Smooth muscle cell (in vitro differentiated cells): ENCODE results near the gene RPGRIP1L. TPM values are rescaled to one million over a fixed set of nuclear protein-coding genes. Genes with fewer than 3 reads are reported as not detected.

Experiments used
- DNase-seq: peaks from one replicate; lab custom pipeline; 2025; ENCODE audit not compliant: unreplicated experiment; lab: John Stamatoyannopoulos, UW
- H2AFZ ChIP-seq: fragments of 200-600 bp; sonication (generic); 2 replicates; pipeline ENCODE4 v1.6.0; 2016; ENCODE audit warnings: antibody characterized with exemption, low read depth, mild to moderate bottlenecking
- H3F3A ChIP-seq: fragments of 200-600 bp; sonication (generic); 2 replicates; pipeline ENCODE4 v1.6.0; 2017; ENCODE audit warnings: antibody characterized with exemption, low read depth
- H3K27ac ChIP-seq: fragments of 200-600 bp; sonication (generic); 2 replicates; pipeline ENCODE4 v1.5.1; 2016; ENCODE audit warnings: low read depth, mild to moderate bottlenecking
- H3K27me3 ChIP-seq: fragments of 200-600 bp; sonication (generic); 2 replicates; pipeline ENCODE4 v1.6.1; 2016; ENCODE audit warnings: low read depth, mild to moderate bottlenecking
- H3K36me3 ChIP-seq: fragments of 200-600 bp; sonication (generic); 2 replicates; pipeline ENCODE4 v1.5.1; 2016; ENCODE audit warnings: low read depth
- H3K4me1 ChIP-seq: fragments of 200-600 bp; sonication (generic); 2 replicates; pipeline ENCODE4 v1.5.1; 2016; ENCODE audit warnings: low read depth
- H3K4me2 ChIP-seq: fragments of 200-600 bp; sonication (generic); 2 replicates; pipeline ENCODE4 v1.6.0; 2016; ENCODE audit warnings: mild to moderate bottlenecking
- H3K4me3 ChIP-seq: fragments of 200-600 bp; sonication (generic); 2 replicates; pipeline ENCODE4 v1.5.1; 2016; ENCODE audit warnings: mild to moderate bottlenecking
- H3K79me2 ChIP-seq: fragments of 200-600 bp; sonication (generic); 2 replicates; pipeline ENCODE4 v1.6.0; 2016; ENCODE audit warnings: low read depth, mild to moderate bottlenecking
- H3K9ac ChIP-seq: fragments of 200-600 bp; sonication (generic); 2 replicates; pipeline ENCODE4 v1.6.0; 2016; ENCODE audit warnings: low read depth
- H3K9me3 ChIP-seq: fragments of 200-600 bp; sonication (generic); replicated peaks from 2 replicates; pipeline ENCODE4 v1.5.1; 2016; ENCODE audit warnings: low read depth
- H4K20me1 ChIP-seq: fragments of 200-600 bp; sonication (generic); 2 replicates; pipeline ENCODE4 v1.6.0; 2016; ENCODE audit warnings: low read depth
- CTCF ChIP-seq: fragments of 200-600 bp; sonication (generic); IDR thresholded peaks from 2 replicates; pipeline ENCODE4 v1.5.1; 2017; ENCODE audit warnings: borderline replicate concordance, mild to moderate bottlenecking, antibody characterized with exemption; ENCODE audit not compliant: insufficient read depth, poor library complexity, severe bottlenecking
- WGBS: methylation state at CpG from one replicate; pipeline ENCODE4 v1.1.7; 2016; ENCODE audit warnings: low lambda C conversion rate; 5-methylcytosine and 5-hydroxymethylcytosine counted together
- polyA plus RNA-seq: library from polyadenylated mRNA; unstranded; fragments of >200 nt; fragmentation: Nextera tagmentation; extraction: Ambion mirVana; gene quantifications from 2 replicates; pipeline ENCODE4 v1.2.1, GENCODE V29; 2016
- total RNA-seq: library from RNA; depleted of rRNA; stranded (reverse); fragments of >200 nt; gene quantifications from 2 replicates; pipeline ENCODE4 v1.2.3, GENCODE V29; 2014

The RPGRIP1L gene
- total and polyA plus RNA-seq, 2 experiments from 2014 or later, result 5.8 to 11.6 TPM

GRCh38 chr16:53726625-53727024 lies 23.0 kb upstream of the RPGRIP1L start:
- no peaks in the 10 kb centered on the region for H3K36me3 ChIP-seq
- no peak overlapping the region for H3K9ac ChIP-seq
- H2AFZ ChIP-seq, result no peak overlapping the region
- no peaks in the 10 kb centered on the region for H3K4me1 ChIP-seq
- H3K27me3 ChIP-seq, result no peaks in the 10 kb centered on the region
- H3K27ac ChIP-seq, result no peak overlapping the region
- TF ChIP-seq CTCF, result no peak
- peaks cover 100% of the 10 kb centered on the region for H4K20me1 ChIP-seq
- H3K4me2 ChIP-seq, result no peak overlapping the region
- no peaks in the 10 kb centered on the region for H3K9me3 ChIP-seq
- peaks cover 84% of the 10 kb centered on the region for H3K79me2 ChIP-seq
- H3K4me3 ChIP-seq, result no peak overlapping the region
- DNase-seq, result no peak
- no peaks in the 10 kb centered on the region for H3F3A ChIP-seq

GRCh38 chr16:53721017-53721416 lies 17.4 kb upstream of the RPGRIP1L start:
- WGBS, result 93% methylated on average over 5 of the region's 5 CpGs
- Histone ChIP-seq H3K79me2 (peaks cover 91% of the 10 kb centered on the region), H3K4me3 (no peak overlapping the region), H4K20me1 (peaks cover 96% of the 10 kb centered on the region), H3F3A (no peaks in the 10 kb centered on the region), H3K9ac (no peak overlapping the region), H3K27ac (no peak overlapping the region), H3K9me3 (no peaks in the 10 kb centered on the region), H2AFZ (no peak overlapping the region), H3K4me2 (no peak overlapping the region), H3K36me3 (no peaks in the 10 kb centered on the region), H3K4me1 (no peaks in the 10 kb centered on the region), H3K27me3 (no peaks in the 10 kb centered on the region)
- TF ChIP-seq CTCF, result no peak
- no peak for DNase-seq

- 93% methylated on average over 3 of the region's 3 CpGs for WGBS
- no peak overlapping the region for H3K4me2 ChIP-seq
- no peak for DNase-seq
- peaks cover 96% of the 10 kb centered on the region for H4K20me1 ChIP-seq
- no peaks in the 10 kb centered on the region for H3F3A ChIP-seq
- no peak overlapping the region for H3K9ac ChIP-seq
- no peak overlapping the region for H3K27ac ChIP-seq
- no peak overlapping the region for H3K4me3 ChIP-seq
- no peak for TF ChIP-seq CTCF
- no peak overlapping the region for H2AFZ ChIP-seq
- H3K27me3 ChIP-seq, result no peaks in the 10 kb centered on the region
- H3K79me2 ChIP-seq, result peaks cover 88% of the 10 kb centered on the region
- H3K36me3 ChIP-seq, result no peaks in the 10 kb centered on the region
- no peaks in the 10 kb centered on the region for H3K9me3 ChIP-seq
- H3K4me1 ChIP-seq, result peaks cover 10% of the 10 kb centered on the region
Measured at GRCh38 chr16:53717577-53717976, 13.9 kb upstream of the RPGRIP1L start.

GRCh38 chr16:53715023-53715384 lies 11.3 kb upstream of the RPGRIP1L start:
- Histone ChIP-seq H4K20me1 (peaks cover 95% of the 10 kb centered on the region), H3K9ac (no peak overlapping the region), H3K27ac (no peak overlapping the region), H2AFZ (no peak overlapping the region), H3K27me3 (no peaks in the 10 kb centered on the region), H3K4me1 (peaks cover 10% of the 10 kb centered on the region), H3K9me3 (no peaks in the 10 kb centered on the region), H3K4me2 (no peak overlapping the region), H3K4me3 (no peak overlapping the region), H3K79me2 (peaks cover 90% of the 10 kb centered on the region), H3K36me3 (no peaks in the 10 kb centered on the region), H3F3A (no peaks in the 10 kb centered on the region)
- DNase-seq, result no peak
- TF ChIP-seq CTCF, result no peak
- 93% methylated on average over 2 of the region's 2 CpGs for WGBS
